ENCODE measurements around the gene PLCD1.
"Not testable (repeated sequence)": the region's sequence is repeated elsewhere in the genome, so short reads cannot be mapped to it uniquely, and the experiment has no call there.

The PLCD1 gene

GRCh38 chr3:37984051-37984450 is 45.4 kb downstream of the PLCD1 start:
- no peak for DNase-seq

GRCh38 chr3:37982331-37982730 is 47.1 kb downstream of the PLCD1 start:
- no peak for DNase-seq

- DNase-seq = no peak
Measured at GRCh38 chr3:37981348-37981664, 48.1 kb downstream of the PLCD1 start.

- no peak for DNase-seq
Measured at GRCh38 chr3:37980462-37981347, 48.7 kb downstream of the PLCD1 start.

- DNase-seq = peak; percentile 92 to 96
Measured at GRCh38 chr3:37979541-37980461, 49.6 kb downstream of the PLCD1 start.

GRCh38 chr3:37974121-37975083 is 55.0 kb downstream of the PLCD1 start:
- peak; percentile 65 to 76 for DNase-seq

GRCh38 chr3:37973246-37974054 is 56.0 kb downstream of the PLCD1 start:
- DNase-seq = no peak

- not testable (repeated sequence) for DNase-seq
Measured at GRCh38 chr3:37972056-37972455, 57.4 kb downstream of the PLCD1 start.

- no peak for DNase-seq
Measured at GRCh38 chr3:37971467-37971866, 58.0 kb downstream of the PLCD1 start.

GRCh38 chr3:37970802-37971201 is 58.6 kb downstream of the PLCD1 start:
- no peak for DNase-seq

GRCh38 chr3:37969596-37970100 is 59.8 kb downstream of the PLCD1 start:
- no peak for DNase-seq

- DNase-seq = no peak
Measured at GRCh38 chr3:37968813-37969595, 60.4 kb downstream of the PLCD1 start.

- no peak for DNase-seq
Measured at GRCh38 chr3:37968199-37968598, 61.2 kb downstream of the PLCD1 start.

- DNase-seq = peak; percentile 65 to 76
Measured at GRCh38 chr3:37967260-37967881, 62.1 kb downstream of the PLCD1 start.

GRCh38 chr3:37964716-37965115 is 64.7 kb downstream of the PLCD1 start:
- no peak for DNase-seq

- no peak for DNase-seq
Measured at GRCh38 chr3:37964146-37964545, 65.3 kb downstream of the PLCD1 start.

- DNase-seq = no peak
Measured at GRCh38 chr3:37963635-37964034, 65.8 kb downstream of the PLCD1 start.

- no peak for DNase-seq
Measured at GRCh38 chr3:37963016-37963415, 66.4 kb downstream of the PLCD1 start.

- DNase-seq = no peak
Measured at GRCh38 chr3:37961622-37962431, 67.6 kb downstream of the PLCD1 start.

Measured in AML-193 (cell line).